ENCODE measurements around the gene FER1L5. TPM values are rescaled to one million over a fixed set of nuclear protein-coding genes. Genes with fewer than 3 reads are reported as not detected.

FER1L5 gene
- total RNA-seq, 4 donors from 2014 or later, result not detected

DNA sequence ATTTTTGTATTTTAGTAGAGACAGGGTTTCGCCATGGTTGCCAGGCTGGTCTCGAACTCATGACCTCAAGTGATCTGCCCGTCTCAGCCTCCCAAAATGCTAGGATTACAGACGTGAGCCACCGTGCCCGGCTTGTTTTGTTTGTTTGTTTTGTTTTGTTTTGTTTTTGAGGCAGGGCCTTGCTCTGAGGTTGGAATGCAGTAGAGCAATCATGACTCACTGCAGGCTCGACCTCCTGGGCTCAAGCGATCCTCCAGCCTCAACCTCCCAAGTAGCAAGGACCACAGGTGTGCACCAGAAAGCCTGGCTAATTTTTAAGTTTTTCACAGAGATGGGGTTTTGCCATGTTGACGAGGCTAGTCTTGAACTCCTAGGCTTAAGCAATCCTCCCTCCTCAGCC, 109.2 kb downstream of the FER1L5 start:
- no peak overlapping the region for H3K27ac ChIP-seq
- no peaks in the 10 kb centered on the region for H3K4me1 ChIP-seq
- ATAC-seq, result no peak
- WGBS, 2 donors (ENCODE audit: low coverage in 1 of 2), result 90 to 100% methylated on average over 1 to 2 of the region's 9 CpGs
- no peaks in the 10 kb centered on the region for H3K9me3 ChIP-seq
- no peak overlapping the region for H3K4me3 ChIP-seq
- TF ChIP-seq CTCF (IDR thresholded peaks at IDR 0.05) (no peak), POLR2A (IDR thresholded peaks at IDR 0.05) (no peak), EP300 (IDR thresholded peaks at IDR 0.05) (no peak), POLR2AphosphoS5 (IDR thresholded peaks at IDR 0.05) (no peak)
- no peaks in the 10 kb centered on the region for H3K36me3 ChIP-seq
- no peaks in the 10 kb centered on the region for H3K27me3 ChIP-seq

DNA sequence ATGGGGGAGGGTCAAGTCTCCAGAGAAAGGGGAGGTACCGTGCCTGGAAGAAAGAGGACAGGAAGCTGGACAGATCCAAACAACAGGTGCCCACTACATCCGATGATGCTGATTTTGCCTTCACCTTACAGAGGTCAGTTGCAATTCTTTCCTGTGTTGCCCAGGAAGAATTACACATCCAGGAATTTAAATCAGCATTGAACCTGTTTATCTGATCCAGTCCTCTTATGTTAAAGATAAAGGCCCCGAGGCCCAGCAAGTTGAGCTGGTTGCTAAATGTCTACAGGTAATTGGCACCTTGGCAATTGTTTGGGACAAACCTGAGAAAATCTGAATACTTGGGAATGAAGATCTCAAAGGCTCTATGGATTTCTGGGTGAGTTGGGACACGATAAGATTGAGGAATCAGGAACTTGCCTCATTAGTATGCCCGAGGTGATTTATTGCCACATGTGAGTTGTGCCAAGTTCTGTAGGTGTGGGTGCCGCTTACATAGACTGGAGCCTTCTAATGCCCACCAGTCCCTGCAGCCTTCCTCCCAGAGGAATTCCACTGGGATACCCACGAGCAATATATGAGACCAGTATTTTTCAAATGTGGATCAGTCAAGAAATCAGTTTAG, 111.2 kb downstream of the FER1L5 start:
- Histone ChIP-seq H3K27me3 (no peaks in the 10 kb centered on the region), H3K4me1 (no peaks in the 10 kb centered on the region), H3K27ac (no peak overlapping the region), H3K36me3 (no peaks in the 10 kb centered on the region), H3K4me3 (no peak overlapping the region), H3K9me3 (no peaks in the 10 kb centered on the region)
- WGBS, 2 donors (ENCODE audit: low coverage in 1 of 2), result 64 to 78% methylated on average over 4 to 5 of the region's 7 CpGs
- no peak for ATAC-seq
- no peak for TF ChIP-seq CTCF (IDR thresholded peaks at IDR 0.05)

GRCh38 chr2:96754317-96754716, 111.8 kb downstream of the FER1L5 start:
- TF ChIP-seq POLR2AphosphoS5 (IDR thresholded peaks at IDR 0.05) (no peak), CTCF (IDR thresholded peaks at IDR 0.05) (no peak), EP300 (IDR thresholded peaks at IDR 0.05) (no peak), POLR2A (IDR thresholded peaks at IDR 0.05) (no peak)
- no peaks in the 10 kb centered on the region for H3K36me3 ChIP-seq
- H3K27me3 ChIP-seq, result no peaks in the 10 kb centered on the region
- H3K4me3 ChIP-seq, result no peak overlapping the region
- H3K27ac ChIP-seq, result no peak overlapping the region
- no peak for ATAC-seq
- no peaks in the 10 kb centered on the region for H3K4me1 ChIP-seq
- H3K9me3 ChIP-seq, result no peaks in the 10 kb centered on the region

Other genes with a start within 250 kb of the FER1L5 start
- gene NEURL3, start 137.4 kb upstream of the FER1L5 start, total RNA-seq, result not detected
- 10 to 100 TPM; 40.0 to 98.5 (median 53.9) TPM for gene ARID5A, start 106.0 kb upstream of the FER1L5 start, total RNA-seq
- gene KANSL3, start 4.5 kb upstream of the FER1L5 start, total RNA-seq, result 10 to 100 TPM; 50.9 to 66.7 (median 60.6) TPM
- gene LMAN2L, start 97.3 kb downstream of the FER1L5 start, total RNA-seq, result 10 to 100 TPM; 18.1 to 22.9 (median 21.5) TPM
- 1 to 10 TPM; 2.7 to 6.1 (median 5.5) TPM for gene CNNM4, start 118.1 kb downstream of the FER1L5 start, total RNA-seq
- 10 to 100 TPM; 10.4 to 21.6 (median 18.9) TPM for gene CNNM3, start 173.5 kb downstream of the FER1L5 start, total RNA-seq
- gene ANKRD23, start 201.3 kb downstream of the FER1L5 start, total RNA-seq, result 1 to 10 TPM; 1.2 to 4.9 (median 3.1) TPM
- gene ANKRD39, start 215.3 kb downstream of the FER1L5 start, total RNA-seq, result 10 to 100 TPM; 13.3 to 20.4 (median 17.1) TPM
- gene SEMA4C, start 227.3 kb downstream of the FER1L5 start, total RNA-seq, result 10 to 100 TPM; 58.7 to 66.6 (median 62.8) TPM